HepG2 (cell line): ENCODE measurements around the gene ZFAND2B. TPM values are rescaled to one million over a fixed set of nuclear protein-coding genes. Genes with fewer than 3 reads are reported as not detected.

Experiments used
- CHD2 ChIP-seq: IDR thresholded peaks from 2 replicates; pipeline ENCODE4 v1.6.1; 2011; ENCODE audit warnings: low read depth, low read length, improper control_type of control experiment
- FOXK1 ChIP-seq: sonication (generic); formaldehyde crosslinking; IDR thresholded peaks from 2 replicates; pipeline ENCODE4 v1.4.0; 2020; ENCODE audit warnings: low read depth, missing genetic modification reagents, borderline replicate concordance
- GATAD2A ChIP-seq: IDR thresholded peaks from 2 replicates; pipeline ENCODE4 v1.6.1; 2016
- ISL2 ChIP-seq: sonication (generic); formaldehyde crosslinking; IDR thresholded peaks from 2 replicates; pipeline ENCODE4 v1.5.0; 2020; ENCODE audit warnings: missing genetic modification reagents
- KDM1A ChIP-seq: IDR thresholded peaks from 2 replicates; pipeline ENCODE4 v1.6.1; 2016; ENCODE audit warnings: missing compliant biosample characterization
- KLF13 ChIP-seq: sonication (generic); formaldehyde crosslinking; IDR thresholded peaks from 2 replicates; pipeline ENCODE4 v1.4.0; 2020; ENCODE audit warnings: mild to moderate bottlenecking, missing genetic modification reagents
- MBD4 ChIP-seq: IDR thresholded peaks from 2 replicates; pipeline ENCODE4 v1.6.1; 2012; ENCODE audit warnings: low read length, inconsistent platforms, borderline replicate concordance
- NFRKB ChIP-seq: fragments of 450-650 bp; IDR thresholded peaks from 2 replicates; pipeline ENCODE4 v1.6.1; 2017
- NR3C1 ChIP-seq: sonication (generic); formaldehyde crosslinking; IDR thresholded peaks from 2 replicates; pipeline ENCODE4 v1.4.0; 2020; ENCODE audit warnings: missing genetic modification reagents
- REXO4 ChIP-seq: sonication (generic); formaldehyde crosslinking; IDR thresholded peaks from 2 replicates; pipeline ENCODE4 v1.8.0; 2022; ENCODE audit warnings: missing genetic modification reagents, mild to moderate bottlenecking, borderline replicate concordance
- SIX1 ChIP-seq: sonication (generic); formaldehyde crosslinking; IDR thresholded peaks from 2 replicates; pipeline ENCODE4 v1.4.0; 2020; ENCODE audit warnings: missing genetic modification reagents, borderline replicate concordance
- TCF7 ChIP-seq: sonication (generic); IDR thresholded peaks from 2 replicates; pipeline ENCODE4 v1.6.1; 2016; ENCODE audit warnings: antibody characterized with exemption, low read depth
- TFDP1 ChIP-seq: IDR thresholded peaks from 2 replicates; pipeline ENCODE4 v1.6.1; 2016; ENCODE audit warnings: missing compliant biosample characterization, missing genetic modification reagents, borderline replicate concordance
- U2AF2 ChIP-seq: fragments of 200-400 bp; formaldehyde crosslinking; IDR thresholded peaks from 2 replicates; pipeline ENCODE4 v1.6.1; 2017; ENCODE audit warnings: low read depth, mild to moderate bottlenecking, low read length
- ZNF263 ChIP-seq: sonication (generic); formaldehyde crosslinking; IDR thresholded peaks from 2 replicates; pipeline ENCODE4 v1.4.0; 2020; ENCODE audit warnings: missing genetic modification reagents
- ZNF451 ChIP-seq: sonication (generic); formaldehyde crosslinking; IDR thresholded peaks from 2 replicates; pipeline ENCODE4 v1.5.0; 2020; ENCODE audit warnings: mild to moderate bottlenecking, missing genetic modification reagents
- ZNF737 ChIP-seq: sonication (generic); formaldehyde crosslinking; IDR thresholded peaks from 2 replicates; pipeline ENCODE4 v1.5.0; 2020; ENCODE audit warnings: missing genetic modification reagents, mild to moderate bottlenecking, borderline replicate concordance
- ZNF773 ChIP-seq: sonication (generic); formaldehyde crosslinking; IDR thresholded peaks from 2 replicates; pipeline ENCODE4 v1.4.0; 2020; ENCODE audit warnings: missing genetic modification reagents, borderline replicate concordance
- ZNF782 ChIP-seq: sonication (generic); formaldehyde crosslinking; IDR thresholded peaks from 2 replicates; pipeline ENCODE4 v1.4.0; 2020; ENCODE audit warnings: missing genetic modification reagents, mild to moderate bottlenecking, borderline replicate concordance
- polyA plus RNA-seq, 8 experiments: library from polyadenylated mRNA; depleted of rRNA in 3 of 8; stranded (reverse) in 7 of 8; unstranded in 1 of 8; fragments of >200 nt; fragmentation: Illumina TruSeq in 4 of 8; extraction: Trizol in 4 of 8; gene quantifications; 2 replicates each; pipeline versions ENCODE4 v1.2.1 to v1.2.3, GENCODE V29; 2011 to 2016; ENCODE audit warnings: low read depth in 4 of 8, missing spikeins in 1 of 8, mixed read lengths in 1 of 8; ENCODE audit not compliant: insufficient read depth in 1 of 8
- total RNA-seq, 5 experiments: library from RNA; depleted of rRNA; stranded (reverse); fragments of >200 nt; fragmentation: Illumina TruSeq; extraction: Trizol; gene quantifications; 2 replicates each; pipeline ENCODE4 v1.2.3, GENCODE V29; 2016; ENCODE audit warnings: low read depth in 1 of 5
- TF ChIP-seq, protein P1 (sequence below): sonication (generic); formaldehyde crosslinking; IDR thresholded peaks from 2 replicates; pipeline ENCODE4 v1.8.0; 2023; ENCODE audit warnings: mild to moderate bottlenecking, missing genetic modification reagents
- TF ChIP-seq, protein P2 (sequence below): IDR thresholded peaks from 2 replicates; pipeline ENCODE4 v1.6.1; 2016; ENCODE audit warnings: control low read depth

The ZFAND2B gene
- total and polyA plus RNA-seq, 2 of the 13 experiments (the other 11 are each of a cell fraction or from before 2014, with no cell fraction given): 53.3 to 115 TPM

DNA sequence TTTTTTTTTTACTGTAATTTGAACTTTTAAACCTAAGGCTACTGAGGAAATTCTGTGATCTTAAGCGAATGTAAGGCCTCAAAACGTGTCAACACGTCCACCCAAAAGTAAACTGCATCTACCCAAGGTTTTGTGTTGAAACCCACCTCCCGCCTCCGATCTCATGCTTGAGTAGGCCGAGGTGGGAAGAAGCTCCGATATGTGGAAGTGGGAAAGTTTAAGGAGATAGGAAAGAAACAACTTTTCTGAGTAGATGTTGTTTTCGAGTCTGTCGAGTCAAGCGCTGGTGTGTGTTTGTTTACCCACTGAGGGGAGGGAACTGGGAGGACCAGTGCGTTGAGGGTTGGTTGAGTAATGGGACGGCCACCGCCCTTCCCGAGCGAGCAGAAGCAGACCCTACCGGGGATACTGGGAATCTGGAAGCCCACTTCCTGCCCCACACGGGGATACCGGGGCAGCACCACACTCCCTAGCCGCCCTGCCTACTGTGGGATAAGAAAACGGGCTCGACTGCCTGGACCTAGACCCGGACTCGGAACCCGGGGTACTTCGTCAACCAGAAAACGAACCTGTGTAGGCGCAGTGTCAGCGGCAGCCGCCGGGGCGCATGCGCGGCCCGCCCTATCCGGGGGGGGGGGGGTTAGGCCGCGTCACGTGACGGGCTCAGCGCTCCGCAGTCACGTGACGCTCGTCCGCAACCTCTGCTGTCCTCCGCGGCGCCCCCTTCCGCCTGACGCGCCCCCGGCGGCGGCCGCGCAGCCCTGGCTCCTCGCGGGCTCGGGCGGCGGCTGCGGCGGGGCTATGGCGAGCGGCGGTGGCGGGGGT is 28.8 kb upstream of the ZFAND2B start, which contains the start of gene RETREG2 (continued):
- TF ChIP-seq, protein P1, sequence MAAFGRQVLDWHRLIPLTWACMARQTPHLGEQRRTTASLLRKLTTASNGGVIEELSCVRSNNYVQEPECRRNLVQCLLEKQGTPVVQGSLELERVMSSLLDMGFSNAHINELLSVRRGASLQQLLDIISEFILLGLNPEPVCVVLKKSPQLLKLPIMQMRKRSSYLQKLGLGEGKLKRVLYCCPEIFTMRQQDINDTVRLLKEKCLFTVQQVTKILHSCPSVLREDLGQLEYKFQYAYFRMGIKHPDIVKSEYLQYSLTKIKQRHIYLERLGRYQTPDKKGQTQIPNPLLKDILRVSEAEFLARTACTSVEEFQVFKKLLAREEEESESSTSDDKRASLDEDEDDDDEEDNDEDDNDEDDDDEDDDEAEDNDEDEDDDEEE (CRISPR knock-in tag): peak; percentile 88; the same call in 1 of the 2 replicates
- no peak for TF ChIP-seq NR3C1 (CRISPR knock-in tag)
- TF ChIP-seq ZNF451: peak; percentile 88; the same call in 1 of the 2 replicates
- TF ChIP-seq U2AF2: peak; percentile 68; the same call in 1 of the 2 replicates
- TF ChIP-seq NFRKB: no peak
- no peak for TF ChIP-seq MBD4
- TF ChIP-seq ZNF263 (CRISPR knock-in tag): peak; percentile 81
- TF ChIP-seq CHD2: no peak
- peak; percentile 97 for TF ChIP-seq ZNF782 (CRISPR knock-in tag)
- TF ChIP-seq TFDP1 (CRISPR knock-in tag): 0 out of 2 replicates have a peak, but pooled peaks have one; percentile 26
- no peak for TF ChIP-seq ISL2 (CRISPR knock-in tag)
- no peak for TF ChIP-seq ZNF737 (CRISPR knock-in tag)
- TF ChIP-seq GATAD2A (CRISPR knock-in tag): peak; percentile 40
- no peak for TF ChIP-seq TCF7
- TF ChIP-seq, protein P2, sequence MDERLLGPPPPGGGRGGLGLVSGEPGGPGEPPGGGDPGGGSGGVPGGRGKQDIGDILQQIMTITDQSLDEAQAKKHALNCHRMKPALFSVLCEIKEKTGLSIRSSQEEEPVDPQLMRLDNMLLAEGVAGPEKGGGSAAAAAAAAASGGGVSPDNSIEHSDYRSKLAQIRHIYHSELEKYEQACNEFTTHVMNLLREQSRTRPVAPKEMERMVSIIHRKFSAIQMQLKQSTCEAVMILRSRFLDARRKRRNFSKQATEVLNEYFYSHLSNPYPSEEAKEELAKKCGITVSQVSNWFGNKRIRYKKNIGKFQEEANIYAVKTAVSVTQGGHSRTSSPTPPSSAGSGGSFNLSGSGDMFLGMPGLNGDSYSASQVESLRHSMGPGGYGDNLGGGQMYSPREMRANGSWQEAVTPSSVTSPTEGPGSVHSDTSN (CRISPR knock-in tag): no peak
- peak; percentile 68; the same call in 1 of the 2 replicates for TF ChIP-seq KLF13 (CRISPR knock-in tag)
- TF ChIP-seq KDM1A (CRISPR knock-in tag): no peak
- no peak for TF ChIP-seq ZNF773 (CRISPR knock-in tag)
- TF ChIP-seq FOXK1 (CRISPR knock-in tag): no peak; the same call in 1 of the 2 replicates
- TF ChIP-seq SIX1 (CRISPR knock-in tag): no peak; the same call in 1 of the 2 replicates
- TF ChIP-seq REXO4 (CRISPR knock-in tag): 0 out of 2 replicates have a peak, but pooled peaks have one; percentile 47
